Hematopoietic multipotent progenitor cell treated with erythropoietin and hydrocortisone succinate and interleukin-3 and kit ligand, for 8 days (in vitro differentiated cells): ENCODE data around the gene CBS.
"Not testable (repeated sequence)": the region's sequence is repeated elsewhere in the genome, so short reads cannot be mapped to it uniquely, and the experiment has no call there.

Experiments used
- DNase-seq: peaks from one replicate; pipeline ENCODE4 v3.0.0-alpha.2; 2015

The CBS gene

GRCh38 chr21:43075170-43076022, at the start of gene CBS:
TSS of gene CBS (minus strand) at chr21:43075835. CDS start at chr21:43072193, 3,642 bp downstream.
- not testable (repeated sequence) for DNase-seq

- DNase-seq: not testable (repeated sequence)
Measured at GRCh38 chr21:43115956-43116355, 40.3 kb upstream of the CBS start.

- DNase-seq: not testable (repeated sequence)
Measured at GRCh38 chr21:43114483-43114882, 38.8 kb upstream of the CBS start.

GRCh38 chr21:43109006-43109405, 33.4 kb upstream of the CBS start:
- not testable (repeated sequence) for DNase-seq

GRCh38 chr21:43108177-43108576, 32.5 kb upstream of the CBS start:
- not testable (repeated sequence) for DNase-seq

GRCh38 chr21:43107794-43108137, 32.1 kb upstream of the CBS start:
- DNase-seq: not testable (repeated sequence)

DNA sequence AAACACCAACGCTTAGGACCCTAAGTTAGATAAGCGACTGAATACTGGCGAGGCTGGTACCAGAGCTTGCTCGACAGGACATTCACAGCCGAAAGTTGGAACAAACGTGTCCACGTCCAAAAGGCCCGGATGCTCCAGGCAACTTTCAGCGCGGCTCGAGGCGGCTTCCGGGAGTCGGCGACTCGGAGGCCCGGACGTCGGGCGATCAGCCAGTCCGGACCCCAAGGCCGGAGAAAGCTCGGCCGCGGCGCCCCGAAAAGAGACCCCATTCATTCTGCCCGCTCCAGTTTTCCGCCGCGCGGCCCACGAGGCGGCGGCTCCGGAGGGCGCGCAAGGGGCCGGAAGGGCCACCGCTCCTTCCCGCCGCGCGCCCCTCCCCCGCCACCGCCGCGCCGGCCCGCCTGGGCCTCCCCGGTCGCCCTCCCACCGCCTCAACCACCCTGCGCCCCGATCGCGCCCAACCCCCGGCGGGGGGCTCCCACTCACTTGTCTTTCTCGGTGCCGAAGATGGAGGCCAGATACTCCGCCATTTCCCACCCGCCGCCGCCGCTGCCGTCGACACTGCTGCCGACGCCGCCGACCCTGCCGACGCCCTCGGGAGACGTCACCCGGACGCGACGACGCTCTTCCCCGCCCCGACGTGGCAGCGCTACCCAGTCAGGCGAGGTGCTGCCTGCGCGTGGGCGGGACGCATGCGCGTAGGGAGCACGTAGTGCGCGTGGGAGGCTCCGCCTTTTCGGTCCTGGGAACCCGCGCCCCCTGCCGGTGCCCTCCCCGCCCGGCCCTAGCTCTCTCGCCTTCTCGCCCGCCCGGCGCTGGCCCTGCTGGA, 31.5 kb upstream of the CBS start, which contains the start of gene U2AF1:
U2AF1 (minus strand) TSS at position 606 of the 829 bp plus-strand sequence; CDS start at position 530, 76 bp downstream.
- peak; percentile 1 for DNase-seq

- DNase-seq: not testable (repeated sequence)
Measured at GRCh38 chr21:43104642-43105041, 29.0 kb upstream of the CBS start.

- not testable (repeated sequence) for DNase-seq
Measured at GRCh38 chr21:43102281-43102680, 26.6 kb upstream of the CBS start.

DNA sequence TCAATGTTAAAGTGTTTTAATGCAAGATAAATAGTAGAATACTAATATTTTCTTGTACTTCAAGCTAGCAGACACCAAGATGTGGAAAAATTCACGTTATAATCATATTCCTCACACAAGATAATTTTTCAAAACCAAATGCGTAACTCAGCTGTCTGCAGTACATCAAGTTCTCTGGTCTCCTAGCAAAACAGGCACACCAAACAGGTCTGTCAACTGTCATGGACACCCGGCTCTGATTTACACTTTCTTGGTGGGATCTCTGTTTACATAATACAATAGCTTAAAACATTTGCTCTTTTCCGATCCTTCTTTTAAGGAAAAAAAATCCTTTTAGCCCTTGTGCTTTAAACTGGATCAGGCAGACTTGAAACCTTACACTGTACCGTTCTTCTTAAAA, 26.0 kb upstream of the CBS start:
- DNase-seq: not testable (repeated sequence)

DNA sequence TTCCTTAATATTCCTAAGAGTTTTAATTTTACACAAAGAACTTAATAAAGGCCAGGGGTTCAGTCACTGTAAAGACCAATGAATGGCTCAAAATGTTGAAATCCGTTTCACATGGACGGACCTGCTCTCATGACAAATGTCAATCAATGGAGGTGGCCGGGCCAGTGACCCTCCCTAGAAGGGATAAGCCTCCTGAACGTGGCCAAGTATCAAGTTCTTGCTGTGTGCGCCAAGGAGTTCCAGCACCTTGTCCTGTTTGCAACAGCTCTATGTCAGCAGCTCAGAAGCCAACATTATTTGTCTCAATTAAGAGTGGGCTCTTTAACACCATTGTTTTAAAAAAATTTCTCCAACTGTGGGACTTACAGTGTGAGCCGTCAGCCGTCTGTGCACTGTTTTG, 25.4 kb upstream of the CBS start:
- DNase-seq: not testable (repeated sequence)

- not testable (repeated sequence) for DNase-seq
Measured at GRCh38 chr21:43091979-43092614, 16.5 kb upstream of the CBS start.

DNA sequence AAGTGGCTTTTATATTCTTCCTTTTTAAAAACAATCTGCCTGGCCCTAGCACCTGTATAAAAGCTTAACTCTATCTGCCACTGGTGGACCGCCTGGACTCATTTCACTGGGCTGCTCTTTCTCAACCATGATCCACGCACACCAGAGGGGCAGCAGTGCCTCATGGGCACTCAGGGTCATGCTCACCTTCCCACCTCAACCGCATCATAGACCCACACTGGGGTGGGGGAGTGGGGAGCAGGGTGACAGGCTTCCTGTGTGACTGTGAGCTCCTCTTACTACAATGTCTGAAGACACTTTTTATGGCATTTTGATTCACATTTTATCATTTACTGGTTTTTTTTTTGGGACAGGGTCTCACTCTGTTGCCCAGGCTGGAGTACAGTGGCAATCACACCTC, 15.3 kb upstream of the CBS start:
- not testable (repeated sequence) for DNase-seq

- not testable (repeated sequence) for DNase-seq
Measured at GRCh38 chr21:43089463-43089862, 13.8 kb upstream of the CBS start.

DNA sequence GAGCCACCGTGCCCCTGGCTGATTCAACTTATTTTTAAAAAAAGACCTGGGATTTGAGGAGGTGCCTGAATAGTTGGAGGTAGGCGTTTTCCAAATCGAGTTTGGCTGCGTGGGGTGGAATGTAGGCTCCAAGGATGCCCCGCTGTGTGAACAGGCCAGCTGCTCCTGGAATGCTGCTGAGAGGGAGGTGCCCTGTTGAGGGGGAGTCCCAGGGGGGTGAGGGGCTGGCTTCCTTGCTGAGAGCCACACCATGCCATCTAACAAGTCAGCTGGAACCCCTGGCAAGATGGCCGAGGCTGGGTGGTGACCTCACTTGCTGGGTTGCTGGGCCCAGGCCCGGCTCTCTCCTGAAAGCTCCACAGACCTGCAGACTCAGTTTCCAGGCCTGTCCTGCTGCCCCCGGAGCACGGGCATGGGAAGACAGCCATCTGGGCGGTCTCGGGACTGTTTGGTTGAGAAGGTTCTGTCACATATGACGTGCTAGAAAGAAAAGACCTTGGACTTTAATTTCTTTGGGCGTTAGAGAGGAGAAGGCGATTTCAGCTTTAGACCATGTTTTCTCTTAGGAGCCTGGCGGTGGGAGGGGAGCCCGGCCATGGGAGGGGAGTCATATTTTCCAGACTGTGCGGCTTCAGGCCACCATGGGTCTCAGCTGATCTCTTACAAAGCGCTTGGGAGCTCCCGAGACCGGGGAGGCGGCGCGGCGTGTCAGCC, 7.1 kb upstream of the CBS start:
- DNase-seq: not testable (repeated sequence)

GRCh38 chr21:43076643-43077042, 1.0 kb upstream of the CBS start:
- not testable (repeated sequence) for DNase-seq

DNA sequence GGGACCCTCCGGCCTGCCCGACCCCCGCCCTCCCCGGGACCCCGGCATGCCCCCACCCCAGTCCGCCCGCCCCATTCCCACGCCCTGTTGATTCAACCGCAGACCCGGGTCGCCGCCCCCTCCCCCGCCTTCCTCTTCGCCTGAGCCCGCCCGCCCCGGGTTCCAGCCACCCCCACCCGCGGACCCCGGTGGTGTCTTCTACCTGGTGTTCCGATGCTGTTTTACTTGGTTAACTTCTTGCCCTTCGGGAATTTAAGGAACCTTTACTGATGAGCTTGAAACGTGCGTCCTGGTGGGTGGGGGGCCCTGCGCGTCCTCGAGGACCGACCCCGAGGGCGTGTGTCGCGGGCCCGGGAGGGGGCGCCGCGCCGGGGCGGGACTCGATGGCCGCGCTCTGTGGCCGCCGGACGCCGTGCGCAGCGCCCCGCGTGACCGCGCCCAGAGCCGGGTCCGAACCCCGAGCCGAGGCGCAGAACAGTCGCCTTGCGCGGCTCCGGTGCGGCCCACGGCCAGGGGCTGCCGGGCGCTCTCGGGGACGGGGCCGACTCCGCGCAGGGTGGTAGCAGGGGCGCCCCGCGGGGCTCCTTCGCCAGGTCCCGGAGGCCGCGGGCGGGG, 495 bp upstream of the CBS start:
- not testable (repeated sequence) for DNase-seq

DNA sequence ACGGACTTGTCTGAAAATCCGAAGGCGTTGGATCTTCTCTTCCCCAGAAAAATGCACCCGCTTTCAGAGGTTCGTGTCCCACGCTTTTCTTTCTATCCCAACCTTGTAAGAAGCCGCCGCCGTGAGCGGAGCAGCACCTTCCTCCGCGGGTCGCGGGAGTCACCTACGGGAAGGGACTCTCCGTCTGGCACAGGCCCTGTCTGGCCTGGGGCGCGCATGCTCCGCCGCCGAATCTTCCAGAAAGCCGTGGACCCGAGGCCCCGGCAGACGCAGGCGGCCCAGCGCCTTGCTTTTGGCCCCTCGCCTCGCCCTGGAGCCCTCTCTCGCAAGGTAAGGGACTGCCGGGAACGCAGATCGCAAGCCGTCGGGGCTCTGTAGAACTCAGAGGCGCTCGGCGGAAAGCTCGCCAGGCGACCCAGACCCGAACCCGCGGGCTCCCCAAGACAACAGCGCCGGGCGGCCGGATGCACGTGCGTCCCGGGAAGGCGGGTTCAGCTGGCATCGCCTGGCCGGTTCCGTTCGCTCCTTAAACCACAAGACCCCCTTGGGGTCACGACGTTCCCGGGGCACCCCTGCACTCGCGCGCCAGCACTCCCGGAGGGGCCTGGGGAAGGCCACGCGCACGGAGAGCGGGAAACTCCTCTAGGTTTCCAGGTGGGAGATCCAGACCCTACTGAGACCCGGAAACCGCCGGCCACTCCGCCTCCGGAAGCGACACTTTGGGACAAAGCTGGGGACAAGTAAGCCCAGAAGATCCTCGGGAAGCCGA, 1.1 kb downstream of the CBS start:
- not testable (repeated sequence) for DNase-seq

DNA sequence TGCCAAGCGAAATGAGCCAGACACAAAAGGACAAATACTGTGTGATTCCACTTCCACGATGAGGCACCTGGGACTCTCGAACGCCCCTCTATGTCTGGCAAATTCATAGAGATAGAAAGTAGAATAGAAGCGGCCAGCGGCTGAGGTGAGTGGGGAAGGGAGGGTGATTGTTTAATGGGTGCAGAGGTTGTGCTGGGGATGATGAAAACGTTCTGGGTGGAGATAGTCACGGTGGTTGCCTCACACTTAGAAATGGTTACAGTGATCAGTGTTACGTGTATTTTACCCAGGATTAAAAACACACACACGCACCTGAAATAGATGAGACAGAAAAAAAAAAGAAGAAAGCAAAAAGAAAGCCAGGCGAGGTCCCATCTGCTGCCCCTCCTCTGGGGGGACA, 2.9 kb downstream of the CBS start:
- not testable (repeated sequence) for DNase-seq

- DNase-seq: not testable (repeated sequence)
Measured at GRCh38 chr21:43069682-43070081, 6.0 kb downstream of the CBS start.

GRCh38 chr21:43068065-43068464, 7.6 kb downstream of the CBS start:
- DNase-seq: not testable (repeated sequence)
